HCT116 (cell line): ENCODE results near the gene PTPRQ. TPM values are rescaled to one million over a fixed set of nuclear protein-coding genes. Genes with fewer than 3 reads are reported as not detected.

Experiments
- ATAC-seq: fragments of 200-7000 bp; cut with Tn5 transposase; 2 replicates; pipeline ENCODE4 v1.9.1; 2020; ENCODE audit warnings: mild to moderate bottlenecking, moderate library complexity
- BruUV-seq: library from RNA; stranded (reverse); fragments of 400-500 nt; replicated peaks from 2 replicates; lab custom pipeline; 2021; lab: Mats Ljungman, UMichigan
- CTCF ChIA-PET: fragments of 300-600 bp; sonication (Branson Sonifier 250); formaldehyde crosslinking; loops from one replicate; lab custom pipeline; 2021; ENCODE audit warnings: antibody characterized with exemption; lab: Charles Lee
- POLR2A ChIA-PET: fragments of 300-600, 350-600 bp; sonication (Branson Sonifier 250); formaldehyde crosslinking; loops from one replicate; lab custom pipeline; 2021; ENCODE audit warnings: antibody characterized with exemption; lab: Charles Lee
- RAD21 ChIA-PET, 2 experiments: fragments of 300-600 bp; sonication (Branson Sonifier 250); formaldehyde crosslinking; loops; one replicate each; lab custom pipeline; 2023; ENCODE audit warnings: low total read pairs in 2 of 2; ENCODE audit not compliant: uncharacterized antibody in 2 of 2, unreplicated experiment in 2 of 2, low non-redundant PET in 1 of 2; lab: Charles Lee
- DNase-seq: peaks from one replicate; pipeline ENCODE4 v3.0.0-alpha.2; 2010; ENCODE audit warnings: low read depth, low spot score
- H2AFZ ChIP-seq: fragments of 200-600 bp; shearing (Covaris generic), sonication (generic); 2 replicates; pipeline ENCODE4 v1.6.1; 2017; ENCODE audit warnings: low read depth, mixed run types, mixed read lengths, antibody characterized with exemption, low read length; ENCODE audit not compliant: poor library complexity, severe bottlenecking
- H3K27ac ChIP-seq: 2 replicates; pipeline ENCODE4 v1.5.1; 2012; ENCODE audit warnings: low read depth, low read length
- H3K27me3 ChIP-seq: fragments of 200-600 bp; sonication (generic); 2 replicates; pipeline ENCODE4 v1.6.1; 2016; ENCODE audit warnings: mixed run types, low read length, mixed read lengths; ENCODE audit not compliant: insufficient read depth
- H3K36me3 ChIP-seq, 2 experiments: fragments of 200-500 bp in 1 of 2; fragments of 200-600 bp in 1 of 2; sonication (Bioruptor generic) in 1 of 2; sonication (generic) in 1 of 2; 2 replicates each; pipeline versions ENCODE4 v1.5.1 to v1.6.1; 2014 to 2016; ENCODE audit warnings: low read length in 2 of 2, inconsistent platforms in 1 of 2, mixed read lengths in 1 of 2, mixed run types in 1 of 2; ENCODE audit not compliant: insufficient read depth in 2 of 2, control insufficient read depth in 1 of 2
- H3K4me1 ChIP-seq, 2 experiments: fragments of 200-600 bp in 1 of 2; sonication (generic) in 1 of 2; 2 replicates each; pipeline versions ENCODE4 v1.5.1 to v1.6.1; 2012 to 2017; ENCODE audit warnings: low read length in 2 of 2, inconsistent platforms in 1 of 2, mild to moderate bottlenecking in 1 of 2, mixed read lengths in 1 of 2, mixed run types in 1 of 2, moderate library complexity in 1 of 2; ENCODE audit not compliant: insufficient read depth in 2 of 2, control insufficient read depth in 1 of 2
- H3K4me2 ChIP-seq: fragments of 200-600 bp; sonication (generic); 2 replicates; pipeline ENCODE4 v1.6.1; 2017; ENCODE audit warnings: mixed run types, low read length, mixed read lengths
- H3K4me3 ChIP-seq, 2 experiments: fragments of 200-600 bp in 1 of 2; sonication (generic) in 1 of 2; replicated peaks in 1 of 2; 2 replicates each; pipeline ENCODE4 v1.5.1; 2011 to 2016; ENCODE audit warnings: low read length in 2 of 2, control low read depth in 1 of 2, low read depth in 1 of 2, mild to moderate bottlenecking in 1 of 2, mixed read lengths in 1 of 2, mixed run types in 1 of 2
- H3K79me2 ChIP-seq: fragments of 200-600 bp; sonication (generic); 2 replicates; pipeline ENCODE4 v1.6.1; 2017; ENCODE audit warnings: mild to moderate bottlenecking, mixed run types, low read length, moderate library complexity, mixed read lengths; ENCODE audit not compliant: insufficient read depth
- H3K9ac ChIP-seq: fragments of 200-600 bp; sonication (generic); 2 replicates; pipeline ENCODE4 v1.6.1; 2016; ENCODE audit warnings: low read length, mixed read lengths
- H3K9me2 ChIP-seq: fragments of 200-600 bp; sonication (generic), shearing (Covaris generic); 2 replicates; pipeline ENCODE4 v1.6.1; 2017; ENCODE audit warnings: mixed run types, mild to moderate bottlenecking, moderate library complexity; ENCODE audit not compliant: insufficient read depth
- H3K9me3 ChIP-seq, 2 experiments: fragments of 200-500 bp in 1 of 2; fragments of 200-600 bp in 1 of 2; sonication (Bioruptor generic) in 1 of 2; sonication (generic) in 1 of 2; 2 replicates each; pipeline ENCODE4 v1.6.1; 2014 to 2017; ENCODE audit warnings: low read length in 2 of 2, mixed read lengths in 2 of 2, inconsistent platforms in 1 of 2, low read depth in 1 of 2, mild to moderate bottlenecking in 1 of 2, mixed run types in 1 of 2, moderate library complexity in 1 of 2; ENCODE audit not compliant: control insufficient read depth in 1 of 2, insufficient read depth in 1 of 2
- H4K20me1 ChIP-seq: fragments of 200-600 bp; sonication (generic), shearing (Covaris generic); 2 replicates; pipeline ENCODE4 v1.6.1; 2017; ENCODE audit warnings: mixed run types, mild to moderate bottlenecking, moderate library complexity; ENCODE audit not compliant: insufficient read depth
- CBX3 ChIP-seq: IDR thresholded peaks from 2 replicates; pipeline ENCODE4 v1.6.1; 2012; ENCODE audit warnings: low read depth
- CEBPB ChIP-seq: IDR thresholded peaks from 2 replicates; pipeline ENCODE4 v1.6.1; 2012; ENCODE audit warnings: low read depth
- EGR1 ChIP-seq: IDR thresholded peaks from 2 replicates; pipeline ENCODE4 v1.6.1; 2012; ENCODE audit warnings: low read depth
- ELF1 ChIP-seq: IDR thresholded peaks from 2 replicates; pipeline ENCODE4 v1.6.1; 2012; ENCODE audit warnings: low read depth, borderline replicate concordance
- EZH2 ChIP-seq: fragments of 200-600 bp; sonication (generic); IDR thresholded peaks from 2 replicates; pipeline ENCODE4 v1.6.1; 2017; ENCODE audit warnings: antibody characterized with exemption, mixed run types
- EZH2phosphoT487 ChIP-seq: fragments of 200-600 bp; IDR thresholded peaks from 2 replicates; pipeline ENCODE4 v1.6.1; 2018; ENCODE audit warnings: antibody characterized with exemption, borderline replicate concordance
- JUND ChIP-seq: IDR thresholded peaks from 2 replicates; pipeline ENCODE4 v1.6.1; 2012
- POLR2A ChIP-seq: IDR thresholded peaks from 2 replicates; pipeline ENCODE4 v1.7.0; 2011; ENCODE audit warnings: borderline replicate concordance; ENCODE audit not compliant: insufficient read depth, insufficient read length; ENCODE audit errors: extremely low read depth
- SIN3A ChIP-seq: IDR thresholded peaks from 2 replicates; pipeline ENCODE4 v1.6.1; 2012; ENCODE audit warnings: low read depth
- SP1 ChIP-seq: IDR thresholded peaks from 2 replicates; pipeline ENCODE4 v1.6.1; 2012; ENCODE audit warnings: low read depth
- SRF ChIP-seq: IDR thresholded peaks from 2 replicates; pipeline ENCODE4 v1.6.1; 2012; ENCODE audit warnings: low read depth
- TCF7L2 ChIP-seq: IDR thresholded peaks from 2 replicates; pipeline ENCODE4 v1.7.0; 2011; ENCODE audit warnings: borderline replicate concordance, inconsistent platforms; ENCODE audit not compliant: insufficient read depth, insufficient read length; ENCODE audit errors: extremely low read depth
- YY1 ChIP-seq: IDR thresholded peaks from 2 replicates; pipeline ENCODE4 v1.6.1; 2011; ENCODE audit warnings: low read length, low read depth, moderate library complexity, mild to moderate bottlenecking; ENCODE audit not compliant: insufficient replicate concordance; ENCODE audit errors: extremely low read depth
- ZFX ChIP-seq: fragments of 450-650 bp; IDR thresholded peaks from 2 replicates; pipeline ENCODE4 v1.6.1; 2017
- ZNF274 ChIP-seq: fragments of 200-500 bp; sonication (Bioruptor generic); IDR thresholded peaks from 2 replicates; pipeline ENCODE4 v1.6.1; 2014; ENCODE audit warnings: mild to moderate bottlenecking, low read depth, low read length, inconsistent platforms
- intact Hi-C: fragments of 100-400 bp; cut with micrococcal nuclease; formaldehyde crosslinking; loops from 2 replicates; pipeline ENCODE4 v1.10.0; 2022
- total RNA-seq: library from RNA; stranded (reverse); gene quantifications from one replicate; pipeline ENCODE4 v1.2.1, GENCODE V29; 2021; ENCODE audit not compliant: unreplicated experiment
- TF ChIP-seq, protein P1 (sequence below): IDR thresholded peaks from 2 replicates; pipeline ENCODE4 v1.6.1; 2012; ENCODE audit warnings: low read depth
- TF ChIP-seq, protein P2 (sequence below): IDR thresholded peaks from 2 replicates; pipeline ENCODE4 v1.6.1; 2012
- TF ChIP-seq, protein P3 (sequence below): IDR thresholded peaks from 2 replicates; pipeline ENCODE4 v1.6.1; 2011; ENCODE audit warnings: mild to moderate bottlenecking, low read length, moderate library complexity; ENCODE audit not compliant: insufficient replicate concordance; ENCODE audit errors: extremely low read depth

The PTPRQ gene
- total RNA-seq, 1 experiment from 2014 or later = not detected

DNA sequence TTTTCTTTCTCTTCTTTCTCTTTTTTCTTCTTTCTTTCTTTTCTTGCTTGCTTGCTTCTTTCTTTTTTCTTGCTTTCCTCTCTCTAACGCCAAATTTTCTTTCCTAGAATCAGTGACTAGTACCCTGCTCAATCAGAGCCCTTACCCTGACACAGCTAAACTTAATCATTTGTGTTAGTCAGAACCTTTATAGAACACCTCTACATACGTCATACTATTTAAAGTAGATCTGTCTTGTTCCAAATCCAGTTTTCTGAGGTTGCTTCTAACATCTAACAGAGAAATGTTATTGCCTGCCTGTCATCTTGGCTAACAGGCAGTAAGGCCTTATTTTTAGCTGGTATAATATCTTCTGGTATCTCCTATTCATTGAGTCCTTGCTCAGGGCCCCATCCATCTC is 197.9 kb downstream of the PTPRQ start:
- H3K4me2 ChIP-seq = no peak overlapping the region
- intact Hi-C loops = no loop called here
- H3K9me3 ChIP-seq = no peaks in the 10 kb centered on the region
- no peak overlapping the region for H3K9ac ChIP-seq
- no peaks in the 10 kb centered on the region for H3K79me2 ChIP-seq
- ChIA-PET CTCF (no interaction called here), POLR2A (no interaction called here), RAD21 (no interaction called here)
- TF ChIP-seq YY1 (no peak), EZH2phosphoT487 (no peak), ZNF274 (no peak), POLR2A (no peak), SRF (no peak), ZFX (no peak), EGR1 (no peak), SIN3A (no peak), SP1 (no peak), JUND (no peak), ELF1 (no peak), EZH2 (no peak), TCF7L2 (no peak), CBX3 (no peak), CEBPB (no peak)
- TF ChIP-seq, protein P1, sequence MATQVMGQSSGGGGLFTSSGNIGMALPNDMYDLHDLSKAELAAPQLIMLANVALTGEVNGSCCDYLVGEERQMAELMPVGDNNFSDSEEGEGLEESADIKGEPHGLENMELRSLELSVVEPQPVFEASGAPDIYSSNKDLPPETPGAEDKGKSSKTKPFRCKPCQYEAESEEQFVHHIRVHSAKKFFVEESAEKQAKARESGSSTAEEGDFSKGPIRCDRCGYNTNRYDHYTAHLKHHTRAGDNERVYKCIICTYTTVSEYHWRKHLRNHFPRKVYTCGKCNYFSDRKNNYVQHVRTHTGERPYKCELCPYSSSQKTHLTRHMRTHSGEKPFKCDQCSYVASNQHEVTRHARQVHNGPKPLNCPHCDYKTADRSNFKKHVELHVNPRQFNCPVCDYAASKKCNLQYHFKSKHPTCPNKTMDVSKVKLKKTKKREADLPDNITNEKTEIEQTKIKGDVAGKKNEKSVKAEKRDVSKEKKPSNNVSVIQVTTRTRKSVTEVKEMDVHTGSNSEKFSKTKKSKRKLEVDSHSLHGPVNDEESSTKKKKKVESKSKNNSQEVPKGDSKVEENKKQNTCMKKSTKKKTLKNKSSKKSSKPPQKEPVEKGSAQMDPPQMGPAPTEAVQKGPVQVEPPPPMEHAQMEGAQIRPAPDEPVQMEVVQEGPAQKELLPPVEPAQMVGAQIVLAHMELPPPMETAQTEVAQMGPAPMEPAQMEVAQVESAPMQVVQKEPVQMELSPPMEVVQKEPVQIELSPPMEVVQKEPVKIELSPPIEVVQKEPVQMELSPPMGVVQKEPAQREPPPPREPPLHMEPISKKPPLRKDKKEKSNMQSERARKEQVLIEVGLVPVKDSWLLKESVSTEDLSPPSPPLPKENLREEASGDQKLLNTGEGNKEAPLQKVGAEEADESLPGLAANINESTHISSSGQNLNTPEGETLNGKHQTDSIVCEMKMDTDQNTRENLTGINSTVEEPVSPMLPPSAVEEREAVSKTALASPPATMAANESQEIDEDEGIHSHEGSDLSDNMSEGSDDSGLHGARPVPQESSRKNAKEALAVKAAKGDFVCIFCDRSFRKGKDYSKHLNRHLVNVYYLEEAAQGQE = no peak
- TF ChIP-seq, protein P2, sequence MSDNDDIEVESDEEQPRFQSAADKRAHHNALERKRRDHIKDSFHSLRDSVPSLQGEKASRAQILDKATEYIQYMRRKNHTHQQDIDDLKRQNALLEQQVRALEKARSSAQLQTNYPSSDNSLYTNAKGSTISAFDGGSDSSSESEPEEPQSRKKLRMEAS = no peak
- TF ChIP-seq, protein P3, sequence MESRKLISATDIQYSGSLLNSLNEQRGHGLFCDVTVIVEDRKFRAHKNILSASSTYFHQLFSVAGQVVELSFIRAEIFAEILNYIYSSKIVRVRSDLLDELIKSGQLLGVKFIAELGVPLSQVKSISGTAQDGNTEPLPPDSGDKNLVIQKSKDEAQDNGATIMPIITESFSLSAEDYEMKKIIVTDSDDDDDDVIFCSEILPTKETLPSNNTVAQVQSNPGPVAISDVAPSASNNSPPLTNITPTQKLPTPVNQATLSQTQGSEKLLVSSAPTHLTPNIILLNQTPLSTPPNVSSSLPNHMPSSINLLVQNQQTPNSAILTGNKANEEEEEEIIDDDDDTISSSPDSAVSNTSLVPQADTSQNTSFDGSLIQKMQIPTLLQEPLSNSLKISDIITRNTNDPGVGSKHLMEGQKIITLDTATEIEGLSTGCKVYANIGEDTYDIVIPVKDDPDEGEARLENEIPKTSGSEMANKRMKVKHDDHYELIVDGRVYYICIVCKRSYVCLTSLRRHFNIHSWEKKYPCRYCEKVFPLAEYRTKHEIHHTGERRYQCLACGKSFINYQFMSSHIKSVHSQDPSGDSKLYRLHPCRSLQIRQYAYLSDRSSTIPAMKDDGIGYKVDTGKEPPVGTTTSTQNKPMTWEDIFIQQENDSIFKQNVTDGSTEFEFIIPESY = no peak
- peaks cover 0 to under 1% of the 10 kb centered on the region in 2 experiments; a peak in 1 of 4 replicates for H3K4me1 ChIP-seq
- no peak overlapping the region for H2AFZ ChIP-seq
- no peaks in the 10 kb centered on the region for H4K20me1 ChIP-seq
- ATAC-seq = no peak
- no peak for DNase-seq
- no peaks in the 10 kb centered on the region for H3K9me2 ChIP-seq
- no peaks in the 10 kb centered on the region for H3K27me3 ChIP-seq
- H3K4me3 ChIP-seq = no peak overlapping the region
- BruUV-seq = no TSS peak
- H3K27ac ChIP-seq = no peak overlapping the region
- no peaks in the 10 kb centered on the region for H3K36me3 ChIP-seq
